HG03108 (cell line): ENCODE results near the gene TRPC4AP.

Source experiments
- ATAC-seq: cut with Tn5 transposase; IDR thresholded peaks from one replicate; pipeline ENCODE4 v1.9.1; 2021; ENCODE audit warnings: moderate library complexity; ENCODE audit not compliant: unreplicated experiment

The TRPC4AP gene

GRCh38 chr20:34974246-34974645 is 118.4 kb downstream of the TRPC4AP start:
- no peak for ATAC-seq

DNA sequence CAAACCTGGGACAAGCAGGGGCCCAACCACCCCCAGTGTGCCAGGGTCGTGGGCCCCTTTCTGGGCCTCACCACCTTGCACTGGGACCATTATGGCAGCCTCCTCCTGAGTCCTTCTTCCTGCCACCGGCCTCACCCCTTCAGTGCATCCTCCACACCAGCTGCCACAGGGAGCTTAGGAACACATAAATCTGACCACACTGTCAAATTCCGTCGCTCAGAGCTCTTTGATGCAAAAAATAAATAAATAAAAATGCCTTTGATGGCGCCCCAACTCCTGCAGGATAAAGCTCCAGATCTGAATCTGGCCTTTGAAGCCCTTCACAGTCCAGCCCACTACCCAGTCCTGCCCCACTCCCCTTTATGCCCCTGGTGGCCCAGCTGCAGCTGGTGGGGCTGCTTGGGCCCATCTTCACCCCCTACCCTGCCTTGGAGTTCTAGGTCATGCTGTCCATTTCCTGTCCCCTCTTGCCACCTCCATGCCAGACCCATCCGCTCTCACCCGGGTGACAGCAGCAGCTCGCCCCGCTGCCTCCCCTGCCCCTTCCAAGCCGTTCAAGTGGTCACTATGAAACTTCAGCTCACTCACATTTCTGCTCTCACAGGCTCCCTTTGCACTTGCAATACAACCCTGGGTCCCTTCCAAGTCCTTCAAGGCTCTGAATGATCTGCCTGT is 120.9 kb downstream of the TRPC4AP start:
- no peak for ATAC-seq

GRCh38 chr20:34970846-34971560 is 121.6 kb downstream of the TRPC4AP start:
- ATAC-seq: no peak

GRCh38 chr20:34970193-34970840 is 122.3 kb downstream of the TRPC4AP start:
- no peak for ATAC-seq

DNA sequence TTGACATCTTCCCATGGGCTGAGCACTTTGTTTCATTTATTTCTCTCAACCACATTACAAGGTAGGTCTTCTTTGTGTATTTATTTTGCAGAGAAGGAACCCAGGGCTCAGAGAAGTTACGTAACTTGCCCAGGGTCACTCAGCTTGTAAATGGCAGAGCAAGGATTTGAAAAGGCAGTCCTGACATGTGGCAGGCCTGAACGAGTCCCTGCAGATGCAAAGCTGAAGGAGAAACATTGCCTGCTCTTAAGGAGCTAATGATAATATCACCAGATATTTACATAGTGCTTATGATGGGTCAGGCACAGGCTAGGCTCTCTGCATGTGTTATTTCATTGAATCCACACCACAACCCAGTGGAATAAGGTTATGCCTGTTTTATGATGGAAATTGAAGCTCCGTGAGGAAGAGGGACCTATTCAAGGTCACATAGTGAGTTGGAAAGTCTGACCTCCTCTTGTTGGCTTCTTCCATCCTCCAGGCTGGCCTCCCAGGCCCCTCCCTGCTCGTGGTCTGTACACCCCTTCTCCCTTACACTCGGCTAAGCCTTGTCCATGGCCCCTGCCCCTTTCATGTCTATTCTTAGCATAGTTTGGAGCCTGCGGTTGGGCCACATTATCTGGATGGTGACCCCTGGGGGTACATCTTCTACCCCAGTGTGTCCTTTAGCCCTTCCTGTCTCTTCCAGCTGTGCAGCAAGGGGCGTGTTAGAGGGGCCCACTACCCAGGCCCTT is 124.4 kb downstream of the TRPC4AP start:
- ATAC-seq: no peak

DNA sequence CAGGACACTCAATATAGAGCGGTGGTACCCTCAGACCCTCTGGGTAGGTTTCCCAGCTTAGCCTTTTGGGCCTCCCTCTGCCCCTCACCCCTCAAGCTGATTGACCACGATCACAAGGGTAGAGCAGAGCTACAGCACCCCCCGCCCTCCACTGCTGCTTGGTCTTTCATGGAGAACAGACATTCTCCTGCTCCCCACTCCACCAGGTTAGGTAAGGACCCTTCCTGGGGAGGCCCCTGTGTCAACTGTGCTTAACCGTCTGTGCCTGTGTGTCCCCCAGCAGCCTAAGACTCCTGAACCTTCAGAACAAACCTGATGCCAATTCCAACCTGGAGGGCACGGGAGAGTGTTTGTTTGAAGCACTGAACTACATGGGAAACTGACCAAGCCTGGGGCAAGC is 125.2 kb downstream of the TRPC4AP start:
- no peak for ATAC-seq

DNA sequence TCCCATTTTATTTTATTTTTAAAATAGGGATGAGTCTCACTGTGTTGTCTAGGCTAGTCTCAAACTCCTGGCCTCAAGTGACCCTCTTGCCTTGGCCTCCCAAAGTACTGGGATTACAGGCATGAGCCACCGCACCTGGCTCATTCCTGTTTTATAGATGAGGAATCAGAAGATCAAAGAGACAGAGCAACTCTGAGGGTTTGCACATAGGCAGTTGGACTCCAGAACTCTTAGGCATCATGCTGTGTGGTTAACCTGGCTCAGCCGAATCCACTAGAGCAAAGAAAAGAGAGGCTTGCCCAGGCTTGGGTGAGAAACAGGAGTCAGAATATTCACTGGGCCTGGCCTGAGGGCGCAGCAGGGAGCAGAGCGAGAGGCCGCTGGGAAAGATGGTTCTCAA is 127.6 kb downstream of the TRPC4AP start:
- ATAC-seq: no peak

DNA sequence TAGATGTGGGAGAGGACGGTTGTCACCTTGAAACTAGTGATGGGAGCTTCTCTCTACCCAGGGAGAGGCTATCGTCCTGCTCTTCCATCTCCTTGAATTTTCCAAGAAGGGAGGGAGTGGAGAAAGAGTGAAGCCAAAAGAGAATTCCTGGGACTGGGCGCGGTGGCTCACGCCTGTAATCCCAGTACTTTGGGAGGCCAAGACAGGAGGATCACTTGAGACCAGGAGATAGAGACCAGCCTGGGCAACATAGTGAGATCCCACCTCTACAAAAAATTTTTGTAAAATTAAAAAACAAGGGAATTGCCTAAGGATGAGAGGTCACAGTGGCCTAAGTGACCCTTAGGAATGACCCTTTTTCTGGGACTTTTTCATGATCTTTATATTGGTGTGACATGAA is 128.1 kb downstream of the TRPC4AP start:
- ATAC-seq: no peak

DNA sequence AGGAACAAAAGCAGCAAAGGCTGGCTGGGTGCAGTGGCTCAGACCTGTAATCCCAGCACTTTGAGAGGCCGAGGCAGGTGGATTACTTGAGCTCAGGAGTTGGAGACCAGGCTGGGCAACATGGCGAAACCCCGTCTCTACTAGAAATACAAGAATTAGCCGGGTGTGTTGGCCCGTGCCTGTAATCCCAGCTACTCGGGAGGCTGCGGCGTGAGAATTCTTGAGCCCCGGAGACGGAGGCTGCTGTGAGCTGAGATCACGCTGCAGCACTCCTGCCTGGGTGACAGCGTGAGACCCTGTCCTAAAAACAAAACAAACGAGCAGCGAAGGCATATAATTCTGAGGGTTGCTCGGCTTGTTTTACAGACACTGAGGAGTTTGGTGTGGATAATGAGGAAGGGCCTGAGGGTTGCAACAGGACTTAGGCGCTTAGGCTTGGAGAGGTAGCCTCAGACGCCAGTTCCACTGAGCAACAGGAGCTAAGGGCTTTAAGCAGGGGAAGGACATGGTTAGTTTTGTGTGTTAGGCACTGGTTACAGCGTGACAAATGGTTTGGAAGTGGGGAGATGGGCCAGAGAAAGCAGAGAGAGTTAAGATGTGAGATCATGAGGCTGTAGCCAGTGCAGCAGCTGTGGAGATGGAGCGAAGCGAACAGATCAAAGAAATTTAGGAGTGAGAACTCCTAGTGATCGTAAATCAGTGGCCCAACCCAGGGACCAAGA is 135.7 kb downstream of the TRPC4AP start:
- ATAC-seq: no peak

GRCh38 chr20:34956041-34956458 is 136.6 kb downstream of the TRPC4AP start:
- no peak for ATAC-seq

GRCh38 chr20:34955231-34956040 is 137.2 kb downstream of the TRPC4AP start, which contains the start of the genes GSS and MYH7B:
Gene GSS (minus strand): TSS chr20:34955806. CDS start chr20:34951852, 3,954 bp downstream.
Gene MYH7B (plus strand): TSS chr20:34955868. CDS start chr20:34978006, 22,138 bp downstream.
- peak; percentile 78 for ATAC-seq

- ATAC-seq: no peak
These were observed 137.7 kb downstream of the TRPC4AP start for GRCh38 chr20:34954904-34955230.

DNA sequence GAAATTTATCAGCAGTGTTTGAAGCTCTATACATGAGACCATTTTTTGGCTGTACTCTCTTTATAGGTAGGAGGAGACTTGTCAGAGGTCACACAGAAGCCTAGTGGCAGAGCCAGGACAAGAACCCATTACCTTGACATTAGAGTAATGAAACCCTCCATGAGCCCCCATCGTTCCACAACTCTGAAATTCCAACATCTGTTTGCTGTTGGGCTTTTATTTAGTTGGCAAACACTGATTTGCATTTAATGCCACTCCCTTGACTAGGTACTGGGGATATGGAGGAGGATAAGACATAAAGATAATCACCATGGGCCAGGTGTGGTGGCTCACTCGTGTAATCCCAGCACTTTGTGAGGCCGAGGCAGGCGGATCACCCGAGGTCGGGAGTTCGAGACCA is 138.6 kb downstream of the TRPC4AP start:
- ATAC-seq: no peak

- ATAC-seq: no peak
These were observed 139.9 kb downstream of the TRPC4AP start for GRCh38 chr20:34952671-34953070.
